Measurements from ENCODE around the gene MDM2.
"Not testable (repeated sequence)": the region's sequence is repeated elsewhere in the genome, so short reads cannot be mapped to it uniquely, and the experiment has no call there.

The MDM2 gene

DNA sequence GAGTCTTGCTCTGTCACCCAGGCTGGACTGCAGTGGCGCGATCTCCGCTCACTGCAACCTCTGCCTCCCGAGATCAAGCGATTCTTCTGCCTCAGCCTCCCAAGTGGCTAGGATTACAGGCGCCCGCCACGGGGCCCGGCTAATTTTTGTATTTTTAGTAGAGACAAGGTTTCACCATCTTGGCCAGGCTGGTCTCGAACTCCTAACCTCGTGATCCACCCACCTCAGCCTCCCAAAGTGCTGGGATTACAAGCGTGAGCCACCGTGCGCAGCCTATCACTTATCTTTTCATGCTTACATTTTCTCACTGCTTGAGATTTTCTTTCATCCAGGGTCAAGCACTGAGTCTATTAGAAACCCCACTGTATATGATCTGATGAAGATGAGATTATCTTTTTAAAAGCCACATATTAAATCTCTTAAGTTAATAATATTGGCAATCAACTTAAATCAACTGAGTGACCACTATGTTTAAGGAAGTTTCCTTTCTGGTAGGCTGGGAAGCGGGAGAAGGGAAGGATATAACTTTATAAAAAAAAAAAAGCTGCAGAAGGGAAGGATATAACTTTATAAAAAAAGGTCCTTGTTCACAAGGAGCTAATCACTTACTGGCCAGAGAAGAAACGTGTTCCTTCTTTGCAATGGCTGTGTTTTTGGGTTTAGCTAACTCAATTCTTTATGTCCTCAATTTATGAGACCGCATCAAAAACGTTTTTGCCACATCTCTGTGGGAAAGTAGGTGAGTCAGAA lies 1.3 kb upstream of the MDM2 start:
- DNase-seq (ENCODE audit: low spot score) = no peak

DNA sequence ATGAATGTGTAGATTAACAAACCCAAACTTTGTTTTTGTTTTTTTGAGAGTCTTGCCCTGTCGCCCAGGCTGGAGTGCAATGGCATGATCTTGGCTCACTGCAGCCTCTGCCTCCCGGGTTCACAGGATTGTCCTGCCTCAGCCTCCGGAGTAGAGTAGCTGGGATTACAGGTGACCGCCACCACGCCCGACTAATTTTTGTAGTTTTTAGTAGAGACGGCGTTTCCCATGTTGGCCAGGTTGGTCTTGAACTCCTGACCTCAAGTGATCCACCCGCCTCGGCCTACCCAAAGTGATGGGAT lies 752 bp upstream of the MDM2 start:
- DNase-seq (ENCODE audit: low spot score) = not testable (repeated sequence)

DNA sequence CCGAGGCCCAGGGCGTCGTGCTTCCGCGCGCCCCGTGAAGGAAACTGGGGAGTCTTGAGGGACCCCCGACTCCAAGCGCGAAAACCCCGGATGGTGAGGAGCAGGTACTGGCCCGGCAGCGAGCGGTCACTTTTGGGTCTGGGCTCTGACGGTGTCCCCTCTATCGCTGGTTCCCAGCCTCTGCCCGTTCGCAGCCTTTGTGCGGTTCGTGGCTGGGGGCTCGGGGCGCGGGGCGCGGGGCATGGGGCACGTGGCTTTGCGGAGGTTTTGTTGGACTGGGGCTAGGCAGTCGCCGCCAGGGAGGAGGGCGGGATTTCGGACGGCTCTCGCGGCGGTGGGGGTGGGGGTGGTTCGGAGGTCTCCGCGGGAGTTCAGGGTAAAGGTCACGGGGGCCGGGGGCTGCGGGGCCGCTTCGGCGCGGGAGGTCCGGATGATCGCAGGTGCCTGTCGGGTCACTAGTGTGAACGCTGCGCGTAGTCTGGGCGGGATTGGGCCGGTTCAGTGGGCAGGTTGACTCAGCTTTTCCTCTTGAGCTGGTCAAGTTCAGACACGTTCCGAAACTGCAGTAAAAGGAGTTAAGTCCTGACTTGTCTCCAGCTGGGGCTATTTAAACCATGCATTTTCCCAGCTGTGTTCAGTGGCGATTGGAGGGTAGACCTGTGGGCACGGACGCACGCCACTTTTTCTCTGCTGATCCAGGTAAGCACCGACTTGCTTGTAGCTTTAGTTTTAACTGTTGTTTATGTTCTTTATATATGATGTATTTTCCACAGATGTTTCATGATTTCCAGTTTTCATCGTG lies 612 bp downstream of the MDM2 start:
- DNase-seq (ENCODE audit: low spot score) = peak; percentile 79

DNA sequence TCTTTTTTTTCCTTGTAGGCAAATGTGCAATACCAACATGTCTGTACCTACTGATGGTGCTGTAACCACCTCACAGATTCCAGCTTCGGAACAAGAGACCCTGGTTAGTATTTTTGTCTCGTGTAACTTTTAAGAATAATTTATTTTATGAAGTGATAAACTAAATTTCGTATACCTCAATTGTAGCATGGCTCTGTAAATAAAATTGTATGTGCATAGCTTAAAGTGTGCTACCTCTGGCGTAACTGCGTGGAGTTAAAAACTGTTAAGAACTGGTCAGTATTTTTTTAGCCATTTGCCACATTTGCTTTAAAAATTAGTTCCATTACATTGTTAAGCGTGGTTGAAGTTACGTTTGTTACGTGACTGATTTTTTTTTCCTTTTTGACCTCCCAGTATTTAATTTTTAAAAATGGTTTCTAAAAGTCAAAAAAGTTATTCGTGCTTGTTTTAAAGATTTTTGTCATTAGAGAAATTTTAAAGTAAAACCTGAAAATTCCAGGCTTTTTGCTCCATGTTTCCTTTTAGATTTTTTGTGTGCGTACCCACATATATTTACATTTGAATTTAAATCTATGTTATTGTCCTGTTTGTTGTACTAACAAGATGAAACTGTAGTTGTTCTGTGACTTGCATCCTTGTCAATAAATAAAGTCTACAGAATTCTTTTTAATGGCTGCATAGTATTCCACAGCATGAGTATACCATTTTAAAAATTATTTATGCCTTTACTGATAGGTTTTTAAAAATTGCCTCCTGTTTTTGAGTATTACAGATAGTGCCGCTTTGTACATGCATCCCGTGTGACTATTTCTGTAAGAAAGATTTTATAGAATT lies 1.4 kb downstream of the MDM2 start:
- no peak for DNase-seq (ENCODE audit: low spot score)

DNA sequence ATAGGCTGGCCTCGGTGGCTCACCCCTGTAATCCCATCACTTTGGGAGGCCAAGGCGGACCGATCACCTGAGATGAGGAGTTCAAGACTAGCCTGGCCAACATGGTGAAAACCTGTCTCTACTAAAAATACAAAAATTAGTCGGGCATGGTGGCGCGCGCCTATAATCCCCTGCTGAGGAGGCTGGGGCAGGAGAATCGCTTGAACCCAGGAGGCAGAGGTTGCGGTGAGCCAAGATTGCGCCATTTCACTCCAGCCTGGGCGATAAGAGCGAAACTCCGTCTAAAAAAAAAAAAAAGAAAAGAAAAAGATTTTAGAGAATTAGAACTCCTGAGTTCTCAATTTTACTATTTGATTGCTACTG lies 2.0 kb downstream of the MDM2 start:
- DNase-seq (ENCODE audit: low spot score) = not testable (repeated sequence)

DNA sequence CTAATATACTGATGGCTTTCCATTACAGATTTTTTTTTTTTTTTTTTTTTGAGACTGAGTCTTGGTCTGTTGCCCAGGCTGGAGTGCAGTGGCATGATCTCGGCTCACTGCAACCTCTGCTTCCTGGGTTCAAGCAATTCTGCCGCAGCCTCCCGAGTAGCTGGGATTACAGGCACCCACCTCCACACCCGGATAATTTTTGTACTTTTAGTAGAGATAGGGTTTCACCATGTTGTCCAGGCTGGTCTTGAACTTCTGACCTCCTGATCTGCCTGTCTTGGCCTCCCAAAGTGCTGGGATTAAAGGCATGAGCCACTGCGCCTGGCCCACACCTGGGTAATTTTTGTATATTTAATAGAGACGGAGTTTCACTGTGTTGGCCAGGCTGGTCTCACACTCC lies 3.6 kb downstream of the MDM2 start:
- not testable (repeated sequence) for DNase-seq (ENCODE audit: low spot score)

DNA sequence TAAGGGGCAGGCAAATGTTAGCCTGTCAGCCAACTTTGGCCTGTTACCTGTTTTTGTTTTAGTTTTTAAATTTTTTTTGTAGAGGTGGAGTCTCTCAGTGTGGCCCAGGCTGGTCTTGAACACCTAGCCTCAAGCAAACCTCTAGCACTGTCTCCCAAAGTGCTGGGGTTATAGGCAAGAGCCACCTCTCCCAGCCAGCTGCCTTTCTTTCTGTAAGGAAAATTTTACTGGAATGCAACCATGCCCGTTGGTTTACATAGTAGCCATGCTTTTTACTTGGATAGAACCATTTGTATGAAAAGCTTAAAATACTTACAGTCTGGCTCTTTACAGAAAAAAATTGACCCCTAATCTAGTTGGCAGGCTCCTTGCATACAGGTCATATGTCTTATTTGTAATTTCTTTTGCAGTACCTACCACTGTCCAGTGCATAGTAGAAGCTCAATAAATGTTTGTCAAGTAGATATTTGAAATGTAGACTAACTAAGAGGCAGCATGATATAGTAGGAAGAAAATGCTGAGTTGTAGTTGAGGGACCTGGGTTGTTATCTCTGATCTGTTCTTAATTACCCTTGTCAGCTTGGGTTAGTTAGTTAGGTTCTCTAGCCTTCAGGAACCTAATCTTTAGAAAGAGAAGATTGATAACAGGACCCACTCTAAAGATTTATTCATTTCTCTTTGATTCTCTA lies 4.7 kb downstream of the MDM2 start:
- no peak for DNase-seq (ENCODE audit: low spot score)

DNA sequence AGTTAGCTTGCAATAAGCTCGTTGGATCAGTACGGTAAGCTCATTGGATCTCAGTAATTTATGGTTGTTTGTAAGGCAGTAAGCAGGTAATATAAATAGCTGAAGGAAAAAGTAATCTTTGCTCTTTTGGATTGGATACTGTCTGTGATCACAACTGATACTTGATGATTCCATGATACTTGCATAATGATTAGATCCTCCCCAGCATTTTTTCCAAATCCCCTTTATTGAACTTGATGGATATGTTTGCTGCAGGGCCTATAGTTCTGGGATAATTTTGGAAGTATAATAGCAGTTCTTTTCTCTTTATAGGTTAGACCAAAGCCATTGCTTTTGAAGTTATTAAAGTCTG lies 5.2 kb downstream of the MDM2 start:
- no peak for DNase-seq (ENCODE audit: low spot score)

DNA sequence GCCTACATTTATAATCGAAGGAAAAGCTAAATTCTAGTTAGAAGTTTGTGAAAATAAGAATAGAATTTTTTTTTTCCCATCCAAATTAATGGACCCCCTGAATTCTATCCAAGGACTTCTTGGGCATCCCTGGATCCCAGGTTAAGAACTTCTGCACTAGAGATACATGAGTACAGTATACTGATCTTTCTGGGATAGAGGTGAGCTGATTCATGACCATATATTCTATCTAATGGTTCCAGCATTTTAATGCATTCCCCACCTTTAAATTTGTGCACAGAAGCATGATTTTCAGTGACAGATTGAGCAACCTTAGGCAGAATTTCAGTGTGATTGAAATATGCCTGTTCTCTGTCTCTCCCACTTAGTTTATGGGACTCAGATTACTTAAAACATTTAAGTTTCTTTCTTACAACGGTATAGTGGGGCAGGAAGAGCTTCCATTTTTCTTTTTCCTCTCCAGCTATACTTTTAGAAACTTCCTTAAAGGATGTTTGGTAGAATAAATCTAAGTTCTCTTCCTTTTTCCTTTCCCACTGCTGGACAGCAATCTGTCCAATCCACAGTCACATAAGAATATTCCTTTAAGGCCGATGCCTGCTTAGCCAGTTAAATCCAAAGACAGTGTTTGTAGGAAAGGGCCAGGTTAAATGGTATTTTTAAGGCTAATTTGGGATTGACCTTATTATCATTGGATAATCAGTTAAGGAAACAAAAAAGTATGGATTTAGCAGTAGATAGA lies 6.7 kb downstream of the MDM2 start:
- no peak for DNase-seq (ENCODE audit: low spot score)

DNA sequence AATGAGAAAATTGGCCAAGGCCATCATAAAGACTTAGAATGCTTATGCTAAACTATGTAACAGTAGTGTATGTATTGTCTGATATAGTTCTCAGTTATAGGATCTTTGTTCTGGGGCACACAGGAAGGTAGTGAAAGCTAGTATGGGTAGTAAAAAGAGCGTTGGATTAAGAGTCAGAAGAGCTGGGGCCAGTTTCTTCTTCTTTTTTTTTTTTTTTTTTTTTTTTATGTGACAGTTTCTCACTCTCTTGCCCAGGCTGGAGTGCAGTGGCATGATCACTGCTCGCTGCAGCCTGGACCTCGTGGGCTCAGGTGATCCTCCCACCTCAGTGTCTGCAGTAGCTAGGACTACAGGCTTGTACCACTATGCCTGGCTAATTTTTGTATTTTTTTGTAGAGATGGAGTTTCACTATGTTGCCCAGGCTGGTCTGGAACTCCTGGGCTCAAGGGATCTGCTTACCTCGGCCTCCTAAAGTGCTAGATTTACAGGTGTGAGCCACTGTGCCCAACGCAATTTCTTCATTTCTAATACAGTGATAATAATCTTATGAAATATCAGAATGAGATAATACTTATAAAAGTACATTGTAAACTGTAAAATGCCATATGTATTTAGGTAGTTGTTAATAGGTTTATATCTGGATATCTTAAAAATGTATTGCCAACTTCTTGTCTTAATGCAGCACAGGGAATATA lies 7.4 kb downstream of the MDM2 start:
- no peak for DNase-seq (ENCODE audit: low spot score)

DNA sequence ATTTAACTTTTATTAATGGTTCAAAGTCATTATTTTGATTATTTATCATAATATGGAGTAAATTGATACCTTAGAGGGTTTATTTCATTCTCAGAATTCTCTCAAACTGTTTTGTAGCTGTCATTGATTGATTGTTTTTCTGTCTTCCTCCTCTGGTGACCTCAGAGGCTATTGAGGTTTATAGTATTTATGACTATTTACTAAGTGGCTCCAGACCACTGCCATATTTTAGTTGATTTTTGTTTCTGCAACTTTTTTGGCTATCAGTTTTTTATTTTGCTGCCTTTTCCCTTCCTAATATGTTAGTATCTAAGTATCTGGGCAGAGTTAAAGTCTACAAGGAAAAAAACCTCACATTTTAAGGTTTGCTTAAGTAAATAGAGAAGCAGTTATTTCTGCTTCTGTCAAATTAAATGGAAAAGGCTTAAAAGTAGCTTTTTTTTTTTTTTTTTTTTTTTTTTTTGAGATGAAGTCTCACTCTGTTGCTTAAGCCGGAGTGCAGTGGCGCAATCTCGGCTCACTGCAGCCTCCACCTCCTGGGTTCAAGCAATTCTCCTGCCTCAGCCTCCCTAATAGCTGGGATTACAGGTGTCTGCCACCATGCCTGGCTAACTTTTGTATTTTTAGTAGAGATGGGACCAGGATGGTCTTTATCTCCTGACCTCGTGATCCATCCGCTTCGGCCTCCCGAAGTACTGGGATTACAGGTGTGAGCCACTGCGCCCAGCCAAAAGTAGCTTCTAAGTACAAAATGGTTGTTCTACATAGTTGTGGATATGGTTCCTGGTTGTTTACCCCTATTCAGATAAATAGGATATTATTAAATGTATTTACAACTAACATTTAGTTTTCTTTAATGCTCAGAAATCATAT lies 8.2 kb downstream of the MDM2 start:
- DNase-seq (ENCODE audit: low spot score) = no peak

DNA sequence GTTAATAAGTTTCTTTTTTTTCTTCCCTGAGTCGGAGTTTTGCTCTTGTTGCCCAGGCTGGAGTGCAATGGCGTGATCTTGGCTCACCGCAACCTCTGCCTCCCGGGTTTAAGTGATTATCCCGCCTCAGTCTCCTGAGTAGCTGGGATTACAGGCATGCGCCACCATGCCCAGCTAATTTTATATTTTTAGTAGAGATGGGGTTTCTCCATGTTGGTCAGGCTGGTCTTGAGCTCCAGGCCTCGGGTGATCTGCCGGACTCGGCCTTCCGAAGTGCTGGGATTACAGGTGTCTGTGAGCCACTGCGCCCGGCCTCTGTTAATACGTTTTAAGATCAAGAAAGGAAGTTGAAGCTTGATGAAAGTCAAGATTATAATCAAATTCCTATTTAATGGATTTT lies 11.5 kb downstream of the MDM2 start:
- DNase-seq (ENCODE audit: low spot score) = not testable (repeated sequence)

DNA sequence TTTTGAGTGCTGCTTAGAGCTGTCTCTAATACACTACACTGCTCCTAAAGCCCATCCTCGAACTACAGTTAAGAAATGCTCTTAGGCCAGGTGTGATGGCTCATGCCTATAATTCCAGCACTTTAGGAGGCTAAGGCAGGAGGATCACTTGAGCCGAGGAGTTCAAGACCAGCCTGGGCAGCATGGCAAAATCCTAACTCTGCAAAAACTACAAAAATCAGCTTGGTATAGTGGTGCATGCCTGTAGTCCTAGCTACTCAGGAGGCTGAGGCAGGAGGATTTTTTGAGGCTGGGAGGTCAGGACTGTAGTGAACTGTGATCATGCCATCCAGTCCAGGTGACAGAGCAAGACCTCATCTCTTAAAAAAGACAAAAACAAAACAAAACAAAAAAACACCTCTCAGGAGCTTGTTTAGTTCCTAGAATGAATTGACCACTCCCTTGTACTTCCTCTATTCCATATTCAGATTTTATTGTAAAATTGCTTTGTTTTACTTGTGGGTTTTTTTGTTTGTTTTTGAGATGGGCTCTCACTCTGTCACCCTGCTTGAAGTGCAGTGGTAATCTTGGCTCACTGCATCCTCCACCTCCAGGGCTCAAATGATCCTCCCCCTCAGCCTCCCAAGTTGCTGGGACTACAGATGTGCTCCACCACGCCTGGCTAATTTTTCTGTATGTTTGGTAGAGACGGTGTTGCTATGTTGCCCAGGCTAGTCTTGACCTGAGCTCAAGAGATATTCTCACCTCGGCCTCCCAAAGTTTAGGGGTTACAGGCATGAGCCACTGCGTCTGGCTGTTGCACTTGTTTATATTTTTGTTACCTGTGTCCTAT lies 13.6 kb downstream of the MDM2 start:
- DNase-seq (ENCODE audit: low spot score) = no peak

DNA sequence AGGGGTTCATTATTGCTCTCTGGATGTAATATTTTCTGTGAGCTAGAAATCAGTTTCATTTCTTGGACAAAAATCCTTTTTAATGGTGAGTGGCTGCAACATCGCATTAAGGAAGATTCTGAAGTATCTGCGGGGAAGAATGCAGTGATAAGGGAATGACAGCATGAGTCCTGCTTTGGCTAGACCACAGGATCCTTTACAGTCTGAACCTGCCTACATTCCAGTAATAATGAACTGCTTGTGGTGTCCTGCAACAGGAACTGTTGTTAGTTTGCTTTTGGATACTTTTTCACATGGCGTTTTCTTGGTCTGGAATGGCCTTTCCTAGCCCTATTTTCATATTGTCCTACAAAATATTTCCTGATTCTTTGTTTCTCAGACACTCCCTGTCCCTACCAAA lies 15.7 kb downstream of the MDM2 start:
- no peak for DNase-seq (ENCODE audit: low spot score)

DNA sequence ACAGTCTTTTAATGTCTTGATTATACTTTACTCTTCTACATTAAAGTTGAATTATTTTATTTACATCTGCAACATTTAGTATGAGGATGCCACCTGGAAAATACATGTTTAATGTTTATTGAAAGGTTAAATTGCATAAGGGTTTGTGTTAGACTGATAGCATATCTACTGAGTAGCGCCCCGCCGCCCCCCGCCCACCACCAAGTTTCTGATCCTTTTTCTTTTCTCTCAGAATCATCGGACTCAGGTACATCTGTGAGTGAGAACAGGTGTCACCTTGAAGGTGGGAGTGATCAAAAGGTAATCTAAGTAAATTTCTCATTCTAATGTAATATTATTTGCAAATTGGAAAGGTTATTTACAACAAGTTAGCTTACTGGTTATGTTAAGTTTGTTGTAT lies 16.2 kb downstream of the MDM2 start:
- no peak for DNase-seq (ENCODE audit: low spot score)

DNA sequence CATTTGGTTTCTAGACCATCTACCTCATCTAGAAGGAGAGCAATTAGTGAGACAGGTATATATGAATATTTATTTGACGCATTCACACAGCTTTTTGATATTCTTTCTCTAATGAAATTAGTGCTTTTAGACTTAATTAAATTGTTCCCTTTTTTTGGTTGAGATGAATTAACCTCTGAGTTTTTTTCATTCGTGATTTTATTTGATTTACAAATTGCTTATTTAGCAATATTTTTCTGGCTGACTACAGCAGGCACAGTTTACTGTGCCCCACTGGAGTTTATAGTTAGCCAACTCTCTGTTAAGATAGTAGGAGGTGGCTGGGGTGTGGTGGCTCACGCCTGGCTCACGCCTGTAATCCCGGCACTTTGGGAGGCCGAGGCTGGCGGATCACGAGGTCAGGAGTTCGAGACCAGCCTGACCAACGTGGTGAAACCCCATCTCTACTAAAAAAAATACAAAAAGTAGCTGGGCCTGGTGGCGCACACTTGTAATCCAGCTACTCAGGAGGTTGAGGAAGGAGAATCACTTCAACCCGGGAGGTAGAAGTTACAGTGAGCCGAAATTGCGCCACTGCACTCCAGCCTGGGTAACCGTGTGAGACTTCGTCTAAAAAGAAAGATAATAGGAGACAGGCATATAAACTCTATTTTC lies 16.7 kb downstream of the MDM2 start:
- no peak for DNase-seq (ENCODE audit: low spot score)

DNA sequence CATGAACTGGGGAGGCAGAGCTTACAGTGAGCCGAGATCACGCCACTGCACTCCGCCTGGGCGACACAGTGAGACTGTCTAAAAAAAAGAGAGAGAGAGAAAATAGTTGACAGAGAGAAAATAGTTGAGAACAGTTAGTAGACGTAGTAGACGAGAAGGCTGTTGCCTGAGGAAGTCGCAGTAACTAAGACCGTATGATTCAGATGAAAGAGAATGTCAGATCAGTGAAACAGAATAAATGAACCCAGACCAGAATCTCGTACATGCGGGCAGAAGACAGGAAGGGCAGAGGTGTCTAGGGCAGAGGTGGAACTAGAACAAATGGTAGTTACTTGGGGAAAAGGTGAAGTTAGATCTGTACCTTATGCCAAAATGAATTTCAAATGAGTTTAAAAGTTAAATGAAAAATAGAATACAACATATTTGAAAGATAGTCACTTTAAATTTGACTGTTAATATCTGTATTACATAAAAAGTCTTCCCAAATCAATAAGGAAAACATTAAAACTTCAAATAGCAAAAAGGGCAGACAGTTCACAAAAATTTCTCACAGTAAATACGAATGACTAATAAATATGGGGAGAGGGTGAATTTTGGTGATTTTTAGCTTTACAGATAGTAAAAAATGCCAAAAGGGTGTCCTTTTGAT lies 17.7 kb downstream of the MDM2 start:
- DNase-seq (ENCODE audit: low spot score) = no peak

Measured in pons (tissue), 1 donor.